Body of pancreas (tissue), 4 donors: ENCODE measurements around the gene TBX1.

Experiments
- CTCF ChIP-seq, 7 experiments: fragments of 450-650 bp in 4 of 7; fragments of 200-600 bp in 3 of 7; sonication (generic) in 3 of 7; IDR thresholded peaks; one replicate each; pipeline ENCODE4 v1.5.1; 2016 to 2019; ENCODE audit warnings: antibody characterized with exemption in 7 of 7
- POLR2A ChIP-seq, 3 donors: fragments of 450-650 bp; IDR thresholded peaks; one replicate each; pipeline ENCODE4 v1.6.1; 2016; ENCODE audit warnings: antibody characterized with exemption in 3 of 3, mild to moderate bottlenecking in 2 of 3

DNA sequence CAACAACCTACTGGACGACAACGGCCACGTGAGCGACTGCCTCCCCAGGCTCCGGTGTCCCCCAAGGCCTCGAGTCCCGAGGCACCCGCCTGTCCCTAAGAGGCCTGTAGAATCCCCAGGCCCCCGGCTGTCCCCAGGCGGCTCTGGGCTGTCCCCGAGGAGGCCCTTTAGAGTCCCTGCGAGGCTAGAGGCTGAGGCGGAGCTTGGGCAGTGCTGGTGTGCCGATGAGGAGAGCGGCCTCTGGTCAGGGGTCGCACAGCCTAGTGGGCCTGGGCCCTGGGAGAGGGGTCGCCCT is 3.7 kb downstream of the TBX1 start:
- TF ChIP-seq CTCF (IDR thresholded peaks at IDR 0.05) (no peak), POLR2A (IDR thresholded peaks at IDR 0.05) (no peak)
